GM12872 (cell line): ENCODE results near the gene RANBP3.

Experiments used
- TF ChIP-seq, protein P1 (sequence below): IDR thresholded peaks from 3 replicates; pipeline ENCODE4 v1.5.1; 2011; ENCODE audit warnings: low read depth, mild to moderate bottlenecking, low read length, moderate library complexity; ENCODE audit not compliant: insufficient read depth

Gene RANBP3

DNA sequence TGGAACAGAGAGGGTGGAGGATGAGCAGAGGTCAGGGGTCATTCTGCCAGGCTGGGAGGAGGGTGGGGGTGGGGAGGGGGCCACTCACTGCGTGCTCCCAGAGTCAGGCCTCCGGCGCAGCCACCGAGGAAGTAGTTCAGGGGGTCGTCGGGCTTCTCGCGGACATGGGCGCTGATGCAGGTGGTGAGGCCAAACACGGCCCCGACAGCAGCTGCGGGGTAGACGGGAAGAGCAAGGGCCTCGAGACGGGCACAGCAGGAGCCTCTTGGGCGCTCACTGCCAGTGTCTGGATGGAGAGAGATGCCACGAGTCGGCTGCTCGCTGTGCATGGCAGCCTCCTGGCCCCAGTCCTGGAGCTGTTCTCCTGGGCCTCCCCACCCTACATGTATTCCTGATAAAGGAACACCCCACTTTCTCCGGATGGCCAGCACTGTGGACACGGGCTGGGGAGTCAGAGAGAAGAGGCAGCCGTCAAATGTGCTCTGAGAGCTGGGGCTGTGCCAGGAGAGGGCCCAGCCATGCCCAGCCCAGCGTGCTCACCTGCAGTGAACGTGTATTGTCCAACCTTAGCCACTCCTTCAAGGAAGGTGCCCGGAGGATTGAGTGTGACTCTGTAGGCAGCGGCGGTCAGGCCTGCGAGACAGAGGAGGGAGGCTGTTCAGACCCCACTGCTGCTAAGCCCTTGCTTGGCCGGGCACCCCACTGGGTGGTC is 81.4 kb downstream of the RANBP3 start:
- TF ChIP-seq, protein P1, sequence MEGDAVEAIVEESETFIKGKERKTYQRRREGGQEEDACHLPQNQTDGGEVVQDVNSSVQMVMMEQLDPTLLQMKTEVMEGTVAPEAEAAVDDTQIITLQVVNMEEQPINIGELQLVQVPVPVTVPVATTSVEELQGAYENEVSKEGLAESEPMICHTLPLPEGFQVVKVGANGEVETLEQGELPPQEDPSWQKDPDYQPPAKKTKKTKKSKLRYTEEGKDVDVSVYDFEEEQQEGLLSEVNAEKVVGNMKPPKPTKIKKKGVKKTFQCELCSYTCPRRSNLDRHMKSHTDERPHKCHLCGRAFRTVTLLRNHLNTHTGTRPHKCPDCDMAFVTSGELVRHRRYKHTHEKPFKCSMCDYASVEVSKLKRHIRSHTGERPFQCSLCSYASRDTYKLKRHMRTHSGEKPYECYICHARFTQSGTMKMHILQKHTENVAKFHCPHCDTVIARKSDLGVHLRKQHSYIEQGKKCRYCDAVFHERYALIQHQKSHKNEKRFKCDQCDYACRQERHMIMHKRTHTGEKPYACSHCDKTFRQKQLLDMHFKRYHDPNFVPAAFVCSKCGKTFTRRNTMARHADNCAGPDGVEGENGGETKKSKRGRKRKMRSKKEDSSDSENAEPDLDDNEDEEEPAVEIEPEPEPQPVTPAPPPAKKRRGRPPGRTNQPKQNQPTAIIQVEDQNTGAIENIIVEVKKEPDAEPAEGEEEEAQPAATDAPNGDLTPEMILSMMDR: no peak

DNA sequence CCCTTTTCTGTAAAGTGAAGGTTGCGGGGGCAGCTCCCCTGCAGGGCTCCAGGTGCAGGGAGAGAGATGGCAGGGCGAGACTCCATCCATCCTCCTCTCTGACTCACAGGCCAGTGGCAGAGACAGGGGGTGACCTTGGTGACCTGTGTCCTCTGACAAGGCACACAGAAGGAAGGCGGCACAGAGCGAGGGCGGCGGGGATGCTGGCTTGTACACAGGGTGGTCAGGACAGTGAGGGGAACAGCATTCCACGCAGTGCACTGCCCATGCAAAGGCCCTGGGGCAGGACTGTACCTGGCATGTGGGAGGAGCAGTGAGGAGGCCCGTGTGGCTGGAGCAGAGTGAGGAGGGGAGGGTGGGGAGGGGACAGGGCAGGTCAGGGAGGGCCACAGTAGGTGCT is 82.0 kb downstream of the RANBP3 start:
- TF ChIP-seq, protein P1: no peak

DNA sequence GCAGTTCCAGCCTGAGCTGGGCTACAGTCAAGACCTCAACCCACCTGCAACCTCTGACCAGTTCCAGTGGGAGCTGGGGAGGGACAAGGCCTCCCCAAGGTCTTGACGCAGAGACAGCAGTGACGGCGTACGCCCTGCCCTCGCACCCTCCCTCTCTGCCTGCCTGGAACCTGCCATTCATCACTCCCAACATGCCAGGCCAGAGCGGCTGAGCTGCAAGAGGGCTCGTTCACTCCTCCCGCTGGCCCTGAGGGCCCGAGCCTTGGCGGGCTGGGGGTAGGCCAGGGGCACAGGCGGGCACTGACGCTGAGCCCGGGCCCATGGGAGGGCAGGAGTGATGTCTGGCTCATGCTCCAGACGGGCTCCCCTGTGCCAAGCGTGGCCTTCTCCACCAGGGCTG is 82.5 kb downstream of the RANBP3 start:
- TF ChIP-seq, protein P1: no peak

DNA sequence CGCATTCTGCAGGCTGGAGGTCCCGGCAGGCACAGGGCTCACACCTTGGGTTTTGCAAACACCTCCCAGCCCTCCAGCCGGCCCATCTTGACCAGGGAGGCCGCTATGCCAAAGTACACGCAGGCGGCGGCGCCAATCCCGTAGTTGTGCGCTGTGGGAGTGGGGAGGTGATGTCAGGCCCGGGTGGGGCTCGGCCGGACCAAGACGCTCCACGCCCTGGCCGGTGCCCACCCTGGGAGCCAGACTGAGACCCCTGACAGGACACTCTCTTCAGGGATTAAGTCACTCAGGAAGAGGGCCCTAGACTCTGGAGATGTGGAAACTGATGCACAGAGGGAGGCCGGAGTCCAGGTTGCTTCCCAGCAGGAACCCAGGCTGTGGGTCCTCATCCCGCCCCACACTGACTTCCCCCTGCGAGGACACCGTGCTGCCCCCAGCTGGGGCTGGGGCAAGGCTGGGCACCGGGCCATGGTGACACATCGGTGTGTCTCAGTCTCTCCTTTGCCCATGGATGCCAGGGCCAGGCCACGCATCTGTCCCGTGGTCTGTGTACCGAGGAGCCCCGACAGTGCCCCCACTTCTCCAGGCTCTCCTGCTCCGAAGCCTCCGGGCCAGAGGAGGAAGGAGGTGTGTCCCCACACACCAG is 83.1 kb downstream of the RANBP3 start:
- TF ChIP-seq, protein P1: no peak

DNA sequence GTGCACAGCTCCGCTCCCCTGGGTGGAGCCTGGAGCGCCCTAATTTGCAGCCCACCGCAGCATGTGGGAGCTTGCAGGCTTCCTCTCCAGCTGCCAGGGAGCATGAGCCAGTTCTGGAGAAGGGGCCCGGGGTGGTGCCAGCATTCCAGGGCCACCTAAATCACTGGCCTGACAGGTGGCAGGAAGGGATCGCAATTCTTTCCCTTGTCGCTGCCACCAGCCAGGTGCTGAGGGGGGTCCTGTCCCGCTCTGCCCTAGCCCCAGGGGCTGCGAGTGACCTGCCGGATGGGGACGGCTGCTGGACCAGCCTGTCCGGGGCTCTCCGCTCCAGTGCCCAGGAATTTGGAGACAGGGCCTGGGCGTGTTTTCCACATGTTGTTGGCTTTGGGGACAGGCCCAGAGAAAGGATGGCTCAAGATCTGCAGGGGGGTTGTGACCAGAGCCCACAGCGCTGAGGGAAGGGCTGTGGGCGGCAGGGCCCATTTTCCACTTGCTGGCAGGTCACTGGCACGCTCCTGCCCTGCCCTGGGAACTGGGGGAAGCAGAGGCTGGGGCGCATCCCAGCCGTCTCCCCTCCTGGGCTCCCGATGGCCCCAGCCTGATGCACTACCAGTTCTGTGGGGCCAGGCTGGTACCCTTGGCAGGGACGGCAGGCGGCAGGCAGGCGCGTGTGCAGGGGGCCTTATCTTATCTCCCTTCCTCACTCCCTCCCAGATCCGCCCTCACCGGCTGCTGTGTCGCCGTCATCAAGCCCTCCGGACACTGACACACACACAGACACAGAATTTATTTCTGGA is 83.8 kb downstream of the RANBP3 start:
- TF ChIP-seq, protein P1: no peak

DNA sequence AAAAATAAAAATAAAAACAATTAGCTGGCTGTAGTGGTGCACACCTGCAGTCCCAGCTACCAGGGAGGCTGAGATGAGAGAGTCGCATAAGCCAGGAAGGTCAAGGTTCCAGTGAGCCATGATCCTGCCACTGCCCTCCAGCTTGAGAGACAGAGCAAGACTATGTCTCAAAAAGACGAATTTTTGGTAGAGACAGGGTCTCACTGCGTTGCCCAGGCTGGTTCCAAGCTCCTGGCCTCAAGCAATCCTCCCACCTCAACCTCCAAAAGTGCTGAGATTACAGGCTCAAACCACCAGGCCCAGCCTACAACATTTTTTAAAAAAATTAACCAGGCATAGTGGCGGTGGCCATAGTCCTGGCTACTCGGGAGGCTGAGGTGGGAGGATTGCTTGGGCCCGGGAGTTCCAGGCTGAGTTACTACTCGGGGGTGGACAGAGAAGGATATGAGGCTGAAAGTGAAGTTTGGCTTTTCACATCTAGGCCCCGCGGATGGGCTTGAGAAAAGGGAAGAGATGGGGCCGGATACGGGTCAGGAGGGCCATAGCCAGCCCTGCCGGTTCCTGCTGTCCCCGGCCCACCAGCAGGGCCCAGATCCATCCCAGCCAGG is 84.5 kb downstream of the RANBP3 start:
- TF ChIP-seq, protein P1: no peak

DNA sequence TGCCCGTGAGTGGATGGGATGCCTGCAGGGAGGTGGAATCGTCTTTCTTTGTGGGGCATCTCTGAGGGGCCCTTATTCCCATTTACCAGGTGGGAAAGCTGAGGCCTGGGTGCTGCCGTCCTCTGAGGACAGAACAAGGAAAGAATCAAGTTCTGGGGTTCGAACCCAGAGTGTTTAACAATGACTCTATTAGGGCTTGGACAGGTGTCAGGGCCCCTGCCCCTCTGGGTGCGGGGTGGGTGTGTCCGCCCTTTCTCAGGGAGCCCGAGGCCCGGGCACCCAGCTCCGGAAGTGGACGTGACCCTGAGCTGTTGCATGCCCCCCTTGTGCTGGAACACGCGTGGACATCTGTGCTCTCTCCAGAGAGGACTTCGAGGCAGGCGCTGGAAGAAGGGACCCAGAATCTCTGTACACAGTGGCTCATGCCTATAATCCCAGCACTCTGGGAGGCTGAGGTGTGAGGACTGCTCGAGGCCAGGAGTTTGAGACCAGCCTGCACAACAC is 85.1 kb downstream of the RANBP3 start:
- TF ChIP-seq, protein P1: no peak
